Measurements from ENCODE around the gene PDE7B.

PDE7B gene

GRCh38 chr6:136076496-136076895 lies 225.0 kb downstream of the PDE7B start:
- no peak overlapping the region for H3K4me3 ChIP-seq (ENCODE audit: low read length)
- no peaks in the 10 kb centered on the region for H3K4me1 ChIP-seq (ENCODE audit: control insufficient read depth, insufficient read depth, low read length)
- H3K27me3 ChIP-seq (ENCODE audit: control insufficient read depth, insufficient read depth, low read length), result no peaks in the 10 kb centered on the region
- H3K9ac ChIP-seq (ENCODE audit: low read length), result no peak overlapping the region
- H3K9me3 ChIP-seq (ENCODE audit: control insufficient read depth, low read length), result no peaks in the 10 kb centered on the region
- no peaks in the 10 kb centered on the region for H3K36me3 ChIP-seq (ENCODE audit: control insufficient read depth, insufficient read depth, low read length)

- no peaks in the 10 kb centered on the region for H3K27me3 ChIP-seq (ENCODE audit: control insufficient read depth, insufficient read depth, low read length)
- no peak overlapping the region for H3K9ac ChIP-seq (ENCODE audit: low read length)
- no peak overlapping the region for H3K4me3 ChIP-seq (ENCODE audit: low read length)
- H3K36me3 ChIP-seq (ENCODE audit: control insufficient read depth, insufficient read depth, low read length), result no peaks in the 10 kb centered on the region
- no peaks in the 10 kb centered on the region for H3K4me1 ChIP-seq (ENCODE audit: control insufficient read depth, insufficient read depth, low read length)
- no peaks in the 10 kb centered on the region for H3K9me3 ChIP-seq (ENCODE audit: control insufficient read depth, low read length)
These were observed 226.5 kb downstream of the PDE7B start for GRCh38 chr6:136077834-136078576.

- H3K4me1 ChIP-seq (ENCODE audit: control insufficient read depth, insufficient read depth, low read length), result no peaks in the 10 kb centered on the region
- H3K36me3 ChIP-seq (ENCODE audit: control insufficient read depth, insufficient read depth, low read length), result no peaks in the 10 kb centered on the region
- no peak overlapping the region for H3K9ac ChIP-seq (ENCODE audit: low read length)
These were observed 228.4 kb downstream of the PDE7B start for GRCh38 chr6:136079701-136080565.

GRCh38 chr6:136083540-136083939 lies 232.0 kb downstream of the PDE7B start:
- Histone ChIP-seq H3K9ac (ENCODE audit: low read length) (no peak overlapping the region), H3K36me3 (ENCODE audit: control insufficient read depth, insufficient read depth, low read length) (no peaks in the 10 kb centered on the region), H3K4me3 (ENCODE audit: low read length) (no peak overlapping the region), H3K27me3 (ENCODE audit: control insufficient read depth, insufficient read depth, low read length) (no peaks in the 10 kb centered on the region), H3K4me1 (ENCODE audit: control insufficient read depth, insufficient read depth, low read length) (no peaks in the 10 kb centered on the region), H3K9me3 (ENCODE audit: control insufficient read depth, low read length) (no peaks in the 10 kb centered on the region)

More at GRCh38 chr6:136079701-136080565, 228.4 kb downstream of the PDE7B start:
- Histone ChIP-seq H3K9me3 (ENCODE audit: control insufficient read depth, low read length) (no peaks in the 10 kb centered on the region), H3K4me3 (ENCODE audit: low read length) (no peak overlapping the region), H3K27me3 (ENCODE audit: control insufficient read depth, insufficient read depth, low read length) (no peaks in the 10 kb centered on the region)

- Histone ChIP-seq H3K27me3 (ENCODE audit: control insufficient read depth, insufficient read depth, low read length) (no peaks in the 10 kb centered on the region), H3K4me1 (ENCODE audit: control insufficient read depth, insufficient read depth, low read length) (no peaks in the 10 kb centered on the region), H3K4me3 (ENCODE audit: low read length) (no peak overlapping the region), H3K9me3 (ENCODE audit: control insufficient read depth, low read length) (no peaks in the 10 kb centered on the region), H3K36me3 (ENCODE audit: control insufficient read depth, insufficient read depth, low read length) (no peaks in the 10 kb centered on the region), H3K9ac (ENCODE audit: low read length) (no peak overlapping the region)
These were observed 232.9 kb downstream of the PDE7B start for GRCh38 chr6:136084403-136084802.

GRCh38 chr6:136085370-136086115 lies 234.0 kb downstream of the PDE7B start:
- Histone ChIP-seq H3K36me3 (ENCODE audit: control insufficient read depth, insufficient read depth, low read length) (no peaks in the 10 kb centered on the region), H3K9ac (ENCODE audit: low read length) (no peak overlapping the region), H3K4me1 (ENCODE audit: control insufficient read depth, insufficient read depth, low read length) (no peaks in the 10 kb centered on the region), H3K4me3 (ENCODE audit: low read length) (no peak overlapping the region), H3K27me3 (ENCODE audit: control insufficient read depth, insufficient read depth, low read length) (no peaks in the 10 kb centered on the region), H3K9me3 (ENCODE audit: control insufficient read depth, low read length) (no peaks in the 10 kb centered on the region)

GRCh38 chr6:136086686-136087085 lies 235.2 kb downstream of the PDE7B start:
- no peaks in the 10 kb centered on the region for H3K9me3 ChIP-seq (ENCODE audit: control insufficient read depth, low read length)
- H3K36me3 ChIP-seq (ENCODE audit: control insufficient read depth, insufficient read depth, low read length), result no peaks in the 10 kb centered on the region
- H3K27me3 ChIP-seq (ENCODE audit: control insufficient read depth, insufficient read depth, low read length), result no peaks in the 10 kb centered on the region
- no peaks in the 10 kb centered on the region for H3K4me1 ChIP-seq (ENCODE audit: control insufficient read depth, insufficient read depth, low read length)
- no peak overlapping the region for H3K9ac ChIP-seq (ENCODE audit: low read length)
- no peak overlapping the region for H3K4me3 ChIP-seq (ENCODE audit: low read length)

GRCh38 chr6:136087986-136088385 lies 236.5 kb downstream of the PDE7B start:
- no peaks in the 10 kb centered on the region for H3K27me3 ChIP-seq (ENCODE audit: control insufficient read depth, insufficient read depth, low read length)
- no peak overlapping the region for H3K4me3 ChIP-seq (ENCODE audit: low read length)
- no peaks in the 10 kb centered on the region for H3K36me3 ChIP-seq (ENCODE audit: control insufficient read depth, insufficient read depth, low read length)
- H3K4me1 ChIP-seq (ENCODE audit: control insufficient read depth, insufficient read depth, low read length), result no peaks in the 10 kb centered on the region
- no peaks in the 10 kb centered on the region for H3K9me3 ChIP-seq (ENCODE audit: control insufficient read depth, low read length)
- H3K9ac ChIP-seq (ENCODE audit: low read length), result no peak overlapping the region

GRCh38 chr6:136088693-136089092 lies 237.2 kb downstream of the PDE7B start:
- Histone ChIP-seq H3K4me3 (ENCODE audit: low read length) (no peak overlapping the region), H3K36me3 (ENCODE audit: control insufficient read depth, insufficient read depth, low read length) (no peaks in the 10 kb centered on the region), H3K9me3 (ENCODE audit: control insufficient read depth, low read length) (no peaks in the 10 kb centered on the region)

GRCh38 chr6:136089876-136090275 lies 238.4 kb downstream of the PDE7B start:
- Histone ChIP-seq H3K4me3 (ENCODE audit: low read length) (no peak overlapping the region), H3K36me3 (ENCODE audit: control insufficient read depth, insufficient read depth, low read length) (no peaks in the 10 kb centered on the region), H3K27me3 (ENCODE audit: control insufficient read depth, insufficient read depth, low read length) (no peaks in the 10 kb centered on the region), H3K4me1 (ENCODE audit: control insufficient read depth, insufficient read depth, low read length) (no peaks in the 10 kb centered on the region), H3K9ac (ENCODE audit: low read length) (no peak overlapping the region), H3K9me3 (ENCODE audit: control insufficient read depth, low read length) (no peaks in the 10 kb centered on the region)

More at GRCh38 chr6:136088693-136089092, 237.2 kb downstream of the PDE7B start:
- Histone ChIP-seq H3K27me3 (ENCODE audit: control insufficient read depth, insufficient read depth, low read length) (no peaks in the 10 kb centered on the region), H3K4me1 (ENCODE audit: control insufficient read depth, insufficient read depth, low read length) (no peaks in the 10 kb centered on the region), H3K9ac (ENCODE audit: low read length) (no peak overlapping the region)

GRCh38 chr6:136090929-136091328 lies 239.4 kb downstream of the PDE7B start:
- no peak overlapping the region for H3K9ac ChIP-seq (ENCODE audit: low read length)
- H3K27me3 ChIP-seq (ENCODE audit: control insufficient read depth, insufficient read depth, low read length), result no peaks in the 10 kb centered on the region
- H3K4me1 ChIP-seq (ENCODE audit: control insufficient read depth, insufficient read depth, low read length), result no peaks in the 10 kb centered on the region
- no peak overlapping the region for H3K4me3 ChIP-seq (ENCODE audit: low read length)
- H3K9me3 ChIP-seq (ENCODE audit: control insufficient read depth, low read length), result no peaks in the 10 kb centered on the region
- H3K36me3 ChIP-seq (ENCODE audit: control insufficient read depth, insufficient read depth, low read length), result no peaks in the 10 kb centered on the region

- Histone ChIP-seq H3K36me3 (ENCODE audit: control insufficient read depth, insufficient read depth, low read length) (no peaks in the 10 kb centered on the region), H3K4me1 (ENCODE audit: control insufficient read depth, insufficient read depth, low read length) (no peaks in the 10 kb centered on the region), H3K9ac (ENCODE audit: low read length) (no peak overlapping the region), H3K27me3 (ENCODE audit: control insufficient read depth, insufficient read depth, low read length) (no peaks in the 10 kb centered on the region), H3K4me3 (ENCODE audit: low read length) (no peak overlapping the region), H3K9me3 (ENCODE audit: control insufficient read depth, low read length) (no peaks in the 10 kb centered on the region)
These were observed 241.4 kb downstream of the PDE7B start for GRCh38 chr6:136092897-136093296.

Measured in mucosa of stomach (tissue), 1 donor.